ENCODE results near the gene ITPR2.
"Not testable (repeated sequence)": the region's sequence is repeated elsewhere in the genome, so short reads cannot be mapped to it uniquely, and the experiment has no call there.

Gene ITPR2

DNA sequence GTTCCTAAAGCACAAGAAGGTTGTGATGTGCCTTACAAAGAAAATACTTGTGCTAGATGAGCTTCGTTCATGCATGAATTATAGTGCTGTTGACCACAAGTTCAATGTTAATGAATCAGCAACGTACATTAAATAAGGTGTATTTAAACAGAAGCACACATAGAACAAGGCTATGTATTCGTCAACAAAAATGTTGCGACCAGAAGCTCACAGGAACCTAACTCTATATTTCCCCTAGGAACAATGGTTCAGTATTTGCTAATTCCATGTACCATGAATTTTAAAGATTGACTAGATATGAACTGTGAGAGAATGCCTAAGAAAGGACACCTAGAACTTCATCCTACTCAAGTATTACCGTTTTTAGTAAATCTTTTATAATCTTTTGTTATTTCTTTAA is 149.6 kb downstream of the ITPR2 start:
- no peak overlapping the region for H3K9ac ChIP-seq (ENCODE audit: low read length)
- no peak overlapping the region for H3K4me2 ChIP-seq (ENCODE audit: low read length)
- no peak overlapping the region for H3K4me3 ChIP-seq (ENCODE audit: low read length)
- TF ChIP-seq, protein P1, sequence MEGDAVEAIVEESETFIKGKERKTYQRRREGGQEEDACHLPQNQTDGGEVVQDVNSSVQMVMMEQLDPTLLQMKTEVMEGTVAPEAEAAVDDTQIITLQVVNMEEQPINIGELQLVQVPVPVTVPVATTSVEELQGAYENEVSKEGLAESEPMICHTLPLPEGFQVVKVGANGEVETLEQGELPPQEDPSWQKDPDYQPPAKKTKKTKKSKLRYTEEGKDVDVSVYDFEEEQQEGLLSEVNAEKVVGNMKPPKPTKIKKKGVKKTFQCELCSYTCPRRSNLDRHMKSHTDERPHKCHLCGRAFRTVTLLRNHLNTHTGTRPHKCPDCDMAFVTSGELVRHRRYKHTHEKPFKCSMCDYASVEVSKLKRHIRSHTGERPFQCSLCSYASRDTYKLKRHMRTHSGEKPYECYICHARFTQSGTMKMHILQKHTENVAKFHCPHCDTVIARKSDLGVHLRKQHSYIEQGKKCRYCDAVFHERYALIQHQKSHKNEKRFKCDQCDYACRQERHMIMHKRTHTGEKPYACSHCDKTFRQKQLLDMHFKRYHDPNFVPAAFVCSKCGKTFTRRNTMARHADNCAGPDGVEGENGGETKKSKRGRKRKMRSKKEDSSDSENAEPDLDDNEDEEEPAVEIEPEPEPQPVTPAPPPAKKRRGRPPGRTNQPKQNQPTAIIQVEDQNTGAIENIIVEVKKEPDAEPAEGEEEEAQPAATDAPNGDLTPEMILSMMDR (IDR thresholded peaks at IDR 0.05; ENCODE audit: low read depth, low read length): no peak
- TF ChIP-seq EZH2phosphoT487 (IDR thresholded peaks at IDR 0.05; ENCODE audit: low read depth): no peak
- H3K27me3 ChIP-seq (ENCODE audit: low read depth, low read length): no peaks in the 10 kb centered on the region
- H3K27ac ChIP-seq (ENCODE audit: low read length): no peak overlapping the region
- H3K36me3 ChIP-seq (replicated peaks; ENCODE audit: low read depth, low read length): peaks cover 63% of the 10 kb centered on the region
- H3K4me1 ChIP-seq (ENCODE audit: low read length): peaks cover 4% of the 10 kb centered on the region
- H3K79me2 ChIP-seq (ENCODE audit: low read length): peaks cover 4% of the 10 kb centered on the region; the same call in 1 of the 2 replicates
- no peak overlapping the region for H2AFZ ChIP-seq (ENCODE audit: low read depth, low read length)
- H3K9me3 ChIP-seq (ENCODE audit: insufficient read depth, low read length): no peaks in the 10 kb centered on the region
- H4K20me1 ChIP-seq (ENCODE audit: insufficient read depth, low read length): no peaks in the 10 kb centered on the region

DNA sequence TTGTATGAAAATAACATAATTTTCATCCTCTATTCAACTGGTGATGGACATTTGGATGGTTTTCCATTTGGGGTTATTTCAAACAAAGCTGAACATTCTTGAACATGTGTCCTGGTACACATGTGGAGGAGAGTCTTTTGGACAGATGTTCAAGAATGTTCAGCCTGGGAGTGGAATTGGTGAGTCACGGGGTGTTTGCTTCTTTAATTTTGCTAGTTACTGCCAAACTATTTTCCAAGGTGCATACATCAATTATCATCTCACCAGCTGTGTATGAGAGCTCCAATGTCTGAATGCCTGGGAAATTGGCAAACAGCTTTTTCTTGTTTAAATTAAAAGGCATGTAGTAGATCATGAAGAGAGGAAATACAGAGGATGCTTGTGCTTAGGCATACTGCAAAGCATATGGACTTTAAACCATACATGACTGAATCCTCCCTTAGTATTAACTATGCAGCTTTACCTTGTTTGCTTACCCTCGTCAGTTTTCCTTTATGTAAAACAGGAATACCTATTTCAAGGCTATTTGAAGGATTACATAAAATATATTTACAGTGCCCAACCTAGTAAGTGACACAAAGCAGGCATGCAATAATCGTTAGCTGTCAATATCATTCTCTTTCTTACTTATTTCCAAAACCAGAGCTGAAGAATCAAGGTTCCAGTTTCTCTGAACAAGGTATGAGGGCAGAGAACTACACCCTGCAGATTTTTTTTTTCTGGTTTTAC is 152.1 kb downstream of the ITPR2 start:
- no peaks in the 10 kb centered on the region for H3K4me1 ChIP-seq (ENCODE audit: low read length)
- H3K36me3 ChIP-seq (replicated peaks; ENCODE audit: low read depth, low read length): peaks cover 62% of the 10 kb centered on the region
- H3K4me2 ChIP-seq (ENCODE audit: low read length): no peak overlapping the region
- no peaks in the 10 kb centered on the region for H3K79me2 ChIP-seq (ENCODE audit: low read length)
- no peak for TF ChIP-seq EZH2phosphoT487 (IDR thresholded peaks at IDR 0.05; ENCODE audit: low read depth)
- TF ChIP-seq, protein P1 (IDR thresholded peaks at IDR 0.05; ENCODE audit: low read depth, low read length): no peak
- H3K4me3 ChIP-seq (ENCODE audit: low read length): no peak overlapping the region
- H3K27ac ChIP-seq (ENCODE audit: low read length): no peak overlapping the region
- no peaks in the 10 kb centered on the region for H3K9me3 ChIP-seq (ENCODE audit: insufficient read depth, low read length)
- no peaks in the 10 kb centered on the region for H3K27me3 ChIP-seq (ENCODE audit: low read depth, low read length)
- no peak overlapping the region for H2AFZ ChIP-seq (ENCODE audit: low read depth, low read length)
- H3K9ac ChIP-seq (ENCODE audit: low read length): no peak overlapping the region
- H4K20me1 ChIP-seq (ENCODE audit: insufficient read depth, low read length): no peaks in the 10 kb centered on the region

DNA sequence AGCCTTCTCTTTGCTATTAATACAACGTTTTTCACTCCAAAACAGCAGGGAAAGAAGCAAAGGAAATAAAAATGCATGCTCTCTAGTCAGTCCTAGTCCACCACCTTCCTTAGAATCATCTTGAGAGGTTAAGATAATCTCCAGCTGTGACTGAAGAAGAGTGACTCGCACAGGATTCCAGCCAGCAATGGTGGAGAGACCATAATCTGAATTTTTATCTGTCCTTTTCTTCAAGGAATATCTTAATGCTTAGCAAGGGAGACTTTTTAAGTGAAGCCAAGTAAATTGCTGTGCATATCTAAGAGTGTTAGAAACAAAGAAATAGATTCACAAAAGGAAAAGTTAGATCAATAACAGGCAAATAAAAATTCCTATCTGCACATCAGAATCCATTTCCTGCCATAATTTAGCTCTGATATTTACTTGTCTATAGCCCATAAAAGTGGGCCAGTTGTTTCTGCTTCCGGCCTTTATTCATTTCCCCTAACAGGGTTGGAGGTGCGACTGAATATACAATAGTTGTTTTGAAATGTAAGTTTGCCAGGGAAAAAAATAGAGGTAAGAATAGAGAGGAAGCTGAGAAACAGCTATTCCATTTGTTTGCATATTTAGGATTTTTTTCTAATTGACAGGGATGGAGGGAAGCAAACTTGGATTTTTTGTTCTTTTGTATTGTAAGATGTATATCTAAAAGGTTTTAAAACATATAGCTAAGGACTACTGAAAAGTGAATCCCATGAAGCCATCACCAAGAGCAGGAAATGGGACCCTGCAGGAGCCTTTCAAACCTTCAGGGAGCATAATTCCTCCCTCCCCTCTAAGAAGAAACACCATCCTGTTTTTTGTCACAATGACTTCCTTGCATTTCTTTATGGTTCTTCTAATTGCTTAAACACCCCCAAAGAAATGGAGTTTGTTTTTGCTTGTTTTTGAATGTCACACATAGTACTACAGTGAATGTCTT is 154.0 kb downstream of the ITPR2 start:
- H3K79me2 ChIP-seq (ENCODE audit: low read length): no peaks in the 10 kb centered on the region
- H3K27me3 ChIP-seq (ENCODE audit: low read depth, low read length): no peaks in the 10 kb centered on the region
- H3K9me3 ChIP-seq (ENCODE audit: insufficient read depth, low read length): no peaks in the 10 kb centered on the region
- no peak overlapping the region for H3K4me2 ChIP-seq (ENCODE audit: low read length)
- TF ChIP-seq EZH2phosphoT487 (IDR thresholded peaks at IDR 0.05; ENCODE audit: low read depth): no peak
- TF ChIP-seq, protein P1 (IDR thresholded peaks at IDR 0.05; ENCODE audit: low read depth, low read length): no peak
- H3K9ac ChIP-seq (ENCODE audit: low read length): no peak overlapping the region
- no peak overlapping the region for H3K4me3 ChIP-seq (ENCODE audit: low read length)
- peaks cover 43% of the 10 kb centered on the region for H3K36me3 ChIP-seq (replicated peaks; ENCODE audit: low read depth, low read length)
- H3K27ac ChIP-seq (ENCODE audit: low read length): no peak overlapping the region
- no peak overlapping the region for H2AFZ ChIP-seq (ENCODE audit: low read depth, low read length)
- H4K20me1 ChIP-seq (ENCODE audit: insufficient read depth, low read length): no peaks in the 10 kb centered on the region
- H3K4me1 ChIP-seq (ENCODE audit: low read length): no peaks in the 10 kb centered on the region

DNA sequence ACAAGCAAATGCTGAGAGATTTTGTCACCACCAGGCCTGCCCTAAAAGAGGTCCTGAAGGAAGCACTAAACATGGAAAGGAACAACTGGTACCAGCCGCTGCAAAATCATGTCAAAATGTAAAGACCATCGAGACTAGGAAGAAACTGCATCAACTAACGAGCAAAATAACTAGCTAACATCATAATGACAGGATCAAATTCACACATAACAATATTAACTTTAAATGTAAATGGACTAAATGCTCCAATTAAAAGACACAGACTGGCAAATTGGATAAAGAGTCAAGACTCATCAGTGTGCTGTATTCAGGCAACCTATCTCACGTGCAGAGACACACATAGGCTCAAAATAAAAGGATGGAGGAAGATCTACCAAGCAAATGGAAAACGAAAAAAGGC is 161.5 kb downstream of the ITPR2 start:
- not testable (repeated sequence) for H3K4me2 ChIP-seq (ENCODE audit: low read length); H3K9ac ChIP-seq (ENCODE audit: low read length); H3K4me1 ChIP-seq (ENCODE audit: low read length); H3K27ac ChIP-seq (ENCODE audit: low read length); H3K27me3 ChIP-seq (ENCODE audit: low read depth, low read length); H4K20me1 ChIP-seq (ENCODE audit: insufficient read depth, low read length); H3K4me3 ChIP-seq (ENCODE audit: low read length); H3K36me3 ChIP-seq (replicated peaks; ENCODE audit: low read depth, low read length); H3K79me2 ChIP-seq (ENCODE audit: low read length); H2AFZ ChIP-seq (ENCODE audit: low read depth, low read length); H3K9me3 ChIP-seq (ENCODE audit: insufficient read depth, low read length)

All from OCI-LY3 (cell line).